Testis (tissue), 3 donors: Measurements from ENCODE around the gene EVPL. TPM values are rescaled to one million over a fixed set of nuclear protein-coding genes. Genes with fewer than 3 reads are reported as not detected.

Experiments used
- DNase-seq: peaks from one replicate; pipeline ENCODE4 v3.0.0-alpha.2; 2019
- H3K27ac ChIP-seq, 2 donors: fragments of 200-600 bp; sonication (generic); one replicate each; pipeline ENCODE4 v1.5.1; 2019
- H3K27me3 ChIP-seq: fragments of 200-600 bp; sonication (generic); one replicate; pipeline ENCODE4 v1.5.1; 2019
- H3K36me3 ChIP-seq: fragments of 200-600 bp; sonication (generic); one replicate; pipeline ENCODE4 v1.5.1; 2017; ENCODE audit warnings: low read depth; ENCODE audit errors: missing control alignments
- H3K4me1 ChIP-seq: fragments of 200-600 bp; sonication (generic); one replicate; pipeline ENCODE4 v1.5.1; 2019
- H3K4me3 ChIP-seq, 2 donors: fragments of 200-600 bp; sonication (generic); one replicate each; pipeline ENCODE4 v1.5.1; 2017 to 2019
- H3K9me3 ChIP-seq: fragments of 200-600 bp; sonication (generic); one replicate; pipeline ENCODE4 v1.5.1; 2017
- CTCF ChIP-seq, 3 experiments: fragments of 450-650 bp in 2 of 3; fragments of 200-600 bp in 1 of 3; sonication (generic) in 1 of 3; IDR thresholded peaks; one replicate each; pipeline ENCODE4 v1.5.1; 2016 to 2019; ENCODE audit warnings: antibody characterized with exemption in 3 of 3, mild to moderate bottlenecking in 2 of 3, moderate library complexity in 1 of 3
- POLR2A ChIP-seq: fragments of 450-650 bp; IDR thresholded peaks from one replicate; pipeline ENCODE4 v1.6.1; 2017; ENCODE audit warnings: antibody characterized with exemption, mild to moderate bottlenecking, moderate library complexity
- WGBS, 2 donors: methylation state at CpG; one replicate each; pipeline ENCODE4 v1.1.5; 2018; 5-methylcytosine and 5-hydroxymethylcytosine counted together
- intact Hi-C: fragments of 100-400 bp; cut with DNase I; formaldehyde crosslinking; loops from one replicate; pipeline ENCODE4 v1.15.1; 2023; ENCODE audit warnings: low total_unique reads
- polyA plus RNA-seq: library from polyadenylated mRNA; stranded (reverse); fragments of 350-450 nt; fragmentation: Illumina TruSeq; extraction: RNeasy Lipid Tissue Mini Kit (QIAGEN cat#74804); gene quantifications from one replicate; pipeline ENCODE4 v1.2.3, GENCODE V29; 2014; ENCODE audit warnings: low read depth, low replicate concordance; ENCODE audit not compliant: insufficient read depth
- total RNA-seq, 2 donors: library from RNA; depleted of rRNA; stranded (reverse); fragments of >200 nt; gene quantifications; one replicate each; pipeline ENCODE4 v1.2.3, GENCODE V29; 2016

EVPL gene
- total and polyA plus RNA-seq, 3 donors from 2014 or later = 1.2 to 3.5 (median 2.7) TPM

- WGBS, 2 donors = 42 to 43% methylated on average over 18 of the region's 18 CpGs
These were observed 30.2 kb downstream of the EVPL start for GRCh38 chr17:75996665-75997590.

GRCh38 chr17:75995385-75995925 is 31.7 kb downstream of the EVPL start:
- H3K9me3 ChIP-seq = no peaks in the 10 kb centered on the region
- peaks cover 28% of the 10 kb centered on the region for H3K4me1 ChIP-seq
- WGBS, 2 donors = 80 to 98% methylated on average over 2 to 7 of the region's 7 CpGs
- H3K36me3 ChIP-seq = no peaks in the 10 kb centered on the region
- no peak for TF ChIP-seq POLR2A
- TF ChIP-seq CTCF (IDR thresholded peaks at IDR 0.05) = no peak
- intact Hi-C loops = no loop called here
- no peak overlapping the region for H3K4me3 ChIP-seq
- no peak overlapping the region for H3K27ac ChIP-seq
- DNase-seq = no peak
- H3K27me3 ChIP-seq = no peaks in the 10 kb centered on the region

More at GRCh38 chr17:75996665-75997590, 30.2 kb downstream of the EVPL start:
- no peaks in the 10 kb centered on the region for H3K9me3 ChIP-seq
- no peak for TF ChIP-seq CTCF (IDR thresholded peaks at IDR 0.05)
- TF ChIP-seq POLR2A = no peak
- intact Hi-C loops = no loop called here
- H3K36me3 ChIP-seq = no peaks in the 10 kb centered on the region
- peak; percentile 61 for DNase-seq
- H3K4me1 ChIP-seq = peaks cover 33% of the 10 kb centered on the region
- H3K4me3 ChIP-seq = no peak overlapping the region
- peak overlapping the region; percentile 47 to 64 for H3K27ac ChIP-seq
- H3K27me3 ChIP-seq = no peaks in the 10 kb centered on the region

- no peak overlapping the region for H3K4me3 ChIP-seq
- H3K4me1 ChIP-seq = peaks cover 22% of the 10 kb centered on the region
- no peaks in the 10 kb centered on the region for H3K36me3 ChIP-seq
- H3K27ac ChIP-seq = no peak overlapping the region
- no peak for TF ChIP-seq CTCF (IDR thresholded peaks at IDR 0.05)
- no peak for TF ChIP-seq POLR2A
- intact Hi-C loops = no loop called here
- no peak for DNase-seq
- WGBS, 2 donors = 88 to 91% methylated on average over 5 of the region's 5 CpGs
- no peaks in the 10 kb centered on the region for H3K27me3 ChIP-seq
- no peaks in the 10 kb centered on the region for H3K9me3 ChIP-seq
These were observed 32.2 kb downstream of the EVPL start for GRCh38 chr17:75994802-75995370.

GRCh38 chr17:75991396-75991795 is 35.7 kb downstream of the EVPL start:
- H3K36me3 ChIP-seq = no peaks in the 10 kb centered on the region
- TF ChIP-seq CTCF (IDR thresholded peaks at IDR 0.05) (no peak), POLR2A (no peak)

More at GRCh38 chr17:75991396-75991795, 35.7 kb downstream of the EVPL start:
- 93 to 98% methylated on average over 2 to 9 of the region's 9 CpGs for WGBS, 2 donors
- intact Hi-C loops = no loop called here
- no peak for DNase-seq
- Histone ChIP-seq H3K4me3 (no peak overlapping the region), H3K4me1 (no peaks in the 10 kb centered on the region), H3K27ac (no peak overlapping the region), H3K27me3 (no peaks in the 10 kb centered on the region), H3K9me3 (no peaks in the 10 kb centered on the region)
